Endodermal cell (in vitro differentiated cells): Measurements from ENCODE around the gene CRY1. TPM values are rescaled to one million over a fixed set of nuclear protein-coding genes. Genes with fewer than 3 reads are reported as not detected.

Source experiments
- DNase-seq: peaks from one replicate; pipeline ENCODE4 v3.0.0-alpha.2; 2017
- H3K27ac ChIP-seq: 2 replicates; pipeline ENCODE4 v1.5.1; 2013; ENCODE audit warnings: mild to moderate bottlenecking, low read depth, low read length, moderate library complexity
- H3K27me3 ChIP-seq: 2 replicates; pipeline ENCODE4 v1.6.1; 2013; ENCODE audit warnings: mild to moderate bottlenecking, low read length, moderate library complexity; ENCODE audit not compliant: insufficient read depth, control insufficient read depth, poor library complexity, severe bottlenecking
- H3K36me3 ChIP-seq: 2 replicates; pipeline ENCODE4 v1.7.0; 2013; ENCODE audit warnings: mild to moderate bottlenecking, low read length, moderate library complexity; ENCODE audit not compliant: control insufficient read depth, insufficient read depth
- H3K4me1 ChIP-seq: one replicate; pipeline ENCODE4 v1.7.0; 2013; ENCODE audit warnings: low read length; ENCODE audit not compliant: control insufficient read depth, insufficient read depth
- H3K4me3 ChIP-seq: 2 replicates; pipeline ENCODE4 v1.5.1; 2013; ENCODE audit warnings: mild to moderate bottlenecking, low read length, moderate library complexity
- H3K9ac ChIP-seq: 2 replicates; pipeline ENCODE4 v1.6.1; 2013; ENCODE audit warnings: mild to moderate bottlenecking, low read length, moderate library complexity; ENCODE audit not compliant: poor library complexity, severe bottlenecking; ENCODE audit errors: extremely low read depth
- H3K9me3 ChIP-seq: 2 replicates; pipeline ENCODE4 v1.6.1; 2013; ENCODE audit warnings: mild to moderate bottlenecking, low read length, moderate library complexity; ENCODE audit not compliant: control insufficient read depth
- H3K27ac Mint-ChIP-seq: 2 replicates; pipeline ENCODE4 v1.8.0; 2020; ENCODE audit warnings: mixed read lengths
- H3K27me3 Mint-ChIP-seq: 2 replicates; pipeline ENCODE4 v1.8.0; 2021; ENCODE audit warnings: mild to moderate bottlenecking, mixed read lengths; ENCODE audit not compliant: insufficient read depth
- H3K36me3 Mint-ChIP-seq: 2 replicates; pipeline ENCODE4 v1.8.0; 2020; ENCODE audit warnings: low read depth, mixed read lengths
- H3K4me1 Mint-ChIP-seq: 2 replicates; pipeline ENCODE4 v1.8.0; 2020; ENCODE audit warnings: mixed read lengths
- H3K4me3 Mint-ChIP-seq: 2 replicates; pipeline ENCODE4 v1.8.0; 2020; ENCODE audit warnings: mild to moderate bottlenecking, moderate library complexity, mixed read lengths
- H3K9me3 Mint-ChIP-seq: 2 replicates; pipeline ENCODE4 v1.8.0; 2020; ENCODE audit warnings: mild to moderate bottlenecking, mixed read lengths
- WGBS, 2 experiments: methylation state at CpG; one replicate each; pipeline versions ENCODE4 v1.1.5 to v1.1.7; 2013; ENCODE audit warnings: missing lambda C conversion rate in 2 of 2, mixed read lengths in 1 of 2; ENCODE audit not compliant: insufficient coverage in 1 of 2, insufficient read length in 1 of 2; 5-methylcytosine and 5-hydroxymethylcytosine counted together
- total RNA-seq, 2 donors: library from RNA; stranded (reverse); fragmentation: NEBNext Ultra II Directional in 1 of 2; extraction: Animal tissue kit (Norgen Biotek cat#: 25700) in 1 of 2; gene quantifications; 2 replicates in 1 of 2; 3 replicates in 1 of 2; pipeline ENCODE4 v1.2.1, GENCODE V29; 2021
- TF ChIP-seq, protein P1 (sequence below): fragments of 200-600 bp; sonication (generic); conservative IDR thresholded peaks from 2 replicates; pipeline ENCODE4 v1.5.0; 2021; ENCODE audit warnings: antibody characterized with exemption, mild to moderate bottlenecking

CRY1 gene
- total RNA-seq, 2 donors from 2014 or later, result 29.9 to 33.4 TPM

DNA sequence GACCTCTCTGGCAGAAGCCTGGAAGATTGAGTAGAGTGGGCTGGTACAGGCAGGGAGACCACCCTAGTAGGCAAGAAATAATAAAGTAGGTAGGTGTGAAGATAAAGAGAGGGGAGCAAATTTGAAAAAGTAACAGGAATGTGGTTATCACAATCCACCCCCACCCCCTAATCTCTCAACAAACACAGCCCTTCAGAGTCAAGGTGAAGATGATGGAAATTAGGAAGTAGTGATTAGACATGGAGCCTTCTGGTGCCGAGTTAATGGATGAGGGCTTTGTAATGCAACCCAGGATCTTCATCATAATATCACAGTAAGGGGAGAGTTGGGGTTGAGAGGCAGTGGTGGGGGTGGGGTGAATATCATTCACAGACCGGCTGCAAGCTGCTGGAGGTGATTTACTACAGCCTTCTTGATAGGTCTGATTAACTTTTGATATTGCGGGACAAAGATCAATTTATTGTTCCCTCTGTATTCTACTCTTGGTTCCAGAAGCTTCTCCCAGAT is 29.2 kb upstream of the CRY1 start:
- Histone ChIP-seq H3K27ac (no peak overlapping the region), H3K27me3 (no peaks in the 10 kb centered on the region), H3K9me3 (peaks cover 13% of the 10 kb centered on the region), H3K4me1 (no peaks in the 10 kb centered on the region), H3K9ac (no peak overlapping the region), H3K4me3 (peak overlapping the region; percentile 47), H3K36me3 (no peaks in the 10 kb centered on the region)
- TF ChIP-seq, protein P1, sequence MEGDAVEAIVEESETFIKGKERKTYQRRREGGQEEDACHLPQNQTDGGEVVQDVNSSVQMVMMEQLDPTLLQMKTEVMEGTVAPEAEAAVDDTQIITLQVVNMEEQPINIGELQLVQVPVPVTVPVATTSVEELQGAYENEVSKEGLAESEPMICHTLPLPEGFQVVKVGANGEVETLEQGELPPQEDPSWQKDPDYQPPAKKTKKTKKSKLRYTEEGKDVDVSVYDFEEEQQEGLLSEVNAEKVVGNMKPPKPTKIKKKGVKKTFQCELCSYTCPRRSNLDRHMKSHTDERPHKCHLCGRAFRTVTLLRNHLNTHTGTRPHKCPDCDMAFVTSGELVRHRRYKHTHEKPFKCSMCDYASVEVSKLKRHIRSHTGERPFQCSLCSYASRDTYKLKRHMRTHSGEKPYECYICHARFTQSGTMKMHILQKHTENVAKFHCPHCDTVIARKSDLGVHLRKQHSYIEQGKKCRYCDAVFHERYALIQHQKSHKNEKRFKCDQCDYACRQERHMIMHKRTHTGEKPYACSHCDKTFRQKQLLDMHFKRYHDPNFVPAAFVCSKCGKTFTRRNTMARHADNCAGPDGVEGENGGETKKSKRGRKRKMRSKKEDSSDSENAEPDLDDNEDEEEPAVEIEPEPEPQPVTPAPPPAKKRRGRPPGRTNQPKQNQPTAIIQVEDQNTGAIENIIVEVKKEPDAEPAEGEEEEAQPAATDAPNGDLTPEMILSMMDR, result no peak
- 36 to 88% methylated on average over 1 to 3 of the region's 3 CpGs for WGBS, 2 experiments
- Mint-ChIP-seq H3K4me3 (peak overlapping the region; percentile 13), H3K4me1 (peaks cover 33% of the 10 kb centered on the region), H3K36me3 (peaks cover 2% of the 10 kb centered on the region), H3K27me3 (no peaks in the 10 kb centered on the region), H3K27ac (no peak overlapping the region), H3K9me3 (peaks cover 6% of the 10 kb centered on the region)
- DNase-seq, result peak; percentile 66

DNA sequence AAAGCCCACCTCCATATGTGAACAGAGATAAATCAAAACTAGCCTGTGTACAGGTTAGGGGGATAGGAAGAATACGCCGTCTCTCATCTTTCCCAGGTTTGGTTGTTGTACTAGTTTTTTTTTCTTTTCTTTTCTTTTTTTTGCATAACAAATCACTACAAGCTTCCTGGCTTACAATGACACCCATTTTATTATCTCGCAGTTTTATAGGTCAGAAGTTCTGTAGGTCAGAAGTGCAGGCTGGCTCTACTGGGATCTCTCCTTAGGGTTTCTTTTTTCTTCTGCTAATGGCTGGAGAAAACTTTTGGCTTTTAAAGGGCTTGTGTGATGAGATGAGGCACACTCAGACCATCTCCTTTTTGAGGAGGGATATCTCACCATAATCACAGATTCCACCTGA is 25.7 kb upstream of the CRY1 start:
- DNase-seq, result no peak
- Histone ChIP-seq H3K4me3 (no peak overlapping the region), H3K27me3 (no peaks in the 10 kb centered on the region), H3K9ac (no peak overlapping the region), H3K36me3 (no peaks in the 10 kb centered on the region), H3K4me1 (no peaks in the 10 kb centered on the region), H3K27ac (no peak overlapping the region), H3K9me3 (peaks cover 10% of the 10 kb centered on the region)
- peaks cover 6% of the 10 kb centered on the region for H3K9me3 Mint-ChIP-seq
- peaks cover 2% of the 10 kb centered on the region for H3K36me3 Mint-ChIP-seq
- 90% methylated on average over 1 of the region's 3 CpGs; no CpG with 5 or more reads in 1 of the 2 experiments for WGBS, 2 experiments
- peaks cover 2% of the 10 kb centered on the region for H3K27me3 Mint-ChIP-seq
- H3K27ac Mint-ChIP-seq, result no peak overlapping the region
- peaks cover 30% of the 10 kb centered on the region for H3K4me1 Mint-ChIP-seq
- no peak overlapping the region for H3K4me3 Mint-ChIP-seq
- TF ChIP-seq, protein P1, result no peak

DNA sequence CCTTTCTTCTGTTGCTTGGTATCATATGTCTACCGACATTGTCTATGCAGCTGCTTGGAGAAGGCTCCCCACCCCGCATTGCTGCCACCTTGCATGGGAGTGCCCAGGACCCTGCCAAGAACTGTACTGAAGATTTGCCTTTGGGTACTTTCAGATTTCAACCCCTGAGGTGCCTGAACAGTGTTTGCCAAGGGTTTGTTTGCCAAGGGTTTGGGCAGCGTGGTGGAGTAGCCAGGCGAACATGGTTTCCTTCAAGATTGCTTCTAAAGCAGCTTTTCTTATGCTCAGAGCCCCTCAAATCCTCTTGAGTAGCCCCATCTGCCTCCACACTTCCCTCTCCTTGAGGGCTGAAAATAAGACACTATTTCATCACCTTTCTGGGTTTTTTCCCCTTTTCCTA is 25.3 kb upstream of the CRY1 start:
- H3K9me3 ChIP-seq, result peaks cover 7% of the 10 kb centered on the region
- WGBS, 2 experiments, result 92 to 94% methylated on average over 4 of the region's 4 CpGs
- H3K4me3 ChIP-seq, result no peak overlapping the region
- H3K27me3 ChIP-seq, result no peaks in the 10 kb centered on the region
- Mint-ChIP-seq H3K36me3 (peaks cover 2% of the 10 kb centered on the region), H3K27me3 (peaks cover 2% of the 10 kb centered on the region), H3K4me3 (no peak overlapping the region), H3K9me3 (peaks cover 3% of the 10 kb centered on the region), H3K27ac (no peak overlapping the region), H3K4me1 (peaks cover 30% of the 10 kb centered on the region)
- TF ChIP-seq, protein P1, result no peak
- no peak for DNase-seq
- H3K4me1 ChIP-seq, result no peaks in the 10 kb centered on the region
- no peak overlapping the region for H3K9ac ChIP-seq
- no peaks in the 10 kb centered on the region for H3K36me3 ChIP-seq
- no peak overlapping the region for H3K27ac ChIP-seq
